HG03342 (cell line): Measurements from ENCODE around the gene PIMREG.
"Not testable (repeated sequence)": the region's sequence is repeated elsewhere in the genome, so short reads cannot be mapped to it uniquely, and the experiment has no call there.

ENCODE experiments used
- ATAC-seq: cut with Tn5 transposase; IDR thresholded peaks from one replicate; pipeline ENCODE4 v1.9.1; 2021; ENCODE audit warnings: mild to moderate bottlenecking, moderate library complexity; ENCODE audit not compliant: unreplicated experiment

PIMREG gene

GRCh38 chr17:6476076-6476809, 32.0 kb downstream of the PIMREG start:
- ATAC-seq, result no peak

DNA sequence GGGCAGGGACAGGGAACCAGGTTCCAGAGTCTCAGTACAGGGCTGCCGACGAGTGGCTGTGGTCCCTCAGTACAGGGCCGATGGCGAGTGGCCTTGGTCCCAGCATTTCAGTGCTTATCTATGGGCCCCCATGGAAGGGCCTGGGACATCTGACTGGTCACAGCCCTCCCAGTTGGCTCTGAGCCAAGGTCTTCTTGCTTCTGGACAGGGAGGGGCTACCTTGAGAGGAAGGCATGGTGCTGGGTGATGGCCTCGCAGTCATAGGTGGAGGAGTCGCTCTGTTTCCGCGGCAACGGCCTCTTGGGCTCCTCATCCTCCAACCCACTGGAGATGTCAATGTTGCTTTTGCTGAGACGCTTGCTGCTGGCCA, 32.5 kb downstream of the PIMREG start:
- no peak for ATAC-seq

- ATAC-seq, result no peak
Measured at GRCh38 chr17:6477831-6478383, 33.7 kb downstream of the PIMREG start.

GRCh38 chr17:6478486-6478885, 34.2 kb downstream of the PIMREG start:
- no peak for ATAC-seq

- no peak for ATAC-seq
Measured at GRCh38 chr17:6479622-6480302, 35.5 kb downstream of the PIMREG start.

- no peak for ATAC-seq
Measured at GRCh38 chr17:6480303-6480675, 36.0 kb downstream of the PIMREG start.

GRCh38 chr17:6482105-6482455, 37.8 kb downstream of the PIMREG start:
- no peak for ATAC-seq

DNA sequence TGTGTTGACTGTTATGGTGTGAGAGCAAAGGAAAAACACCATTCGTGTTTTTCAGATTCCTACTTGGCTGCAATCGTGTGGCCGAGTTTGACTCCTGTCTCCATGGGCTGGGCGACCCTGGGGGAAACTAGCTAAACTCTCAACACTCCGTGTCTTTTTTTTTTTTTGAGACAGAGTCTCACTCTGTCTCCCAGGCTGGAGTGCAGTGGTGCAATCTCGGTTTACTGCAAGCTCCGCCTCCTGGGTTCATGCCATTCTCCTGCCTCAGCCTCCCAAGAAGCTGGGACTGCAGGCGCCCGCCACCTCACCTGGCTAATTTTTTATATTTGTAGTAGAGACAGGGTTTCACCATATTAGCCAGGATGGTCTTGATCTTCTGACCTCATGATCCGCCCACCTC, 38.5 kb downstream of the PIMREG start:
- ATAC-seq, result not testable (repeated sequence)

- ATAC-seq, result no peak
Measured at GRCh38 chr17:6483507-6483906, 39.3 kb downstream of the PIMREG start.

DNA sequence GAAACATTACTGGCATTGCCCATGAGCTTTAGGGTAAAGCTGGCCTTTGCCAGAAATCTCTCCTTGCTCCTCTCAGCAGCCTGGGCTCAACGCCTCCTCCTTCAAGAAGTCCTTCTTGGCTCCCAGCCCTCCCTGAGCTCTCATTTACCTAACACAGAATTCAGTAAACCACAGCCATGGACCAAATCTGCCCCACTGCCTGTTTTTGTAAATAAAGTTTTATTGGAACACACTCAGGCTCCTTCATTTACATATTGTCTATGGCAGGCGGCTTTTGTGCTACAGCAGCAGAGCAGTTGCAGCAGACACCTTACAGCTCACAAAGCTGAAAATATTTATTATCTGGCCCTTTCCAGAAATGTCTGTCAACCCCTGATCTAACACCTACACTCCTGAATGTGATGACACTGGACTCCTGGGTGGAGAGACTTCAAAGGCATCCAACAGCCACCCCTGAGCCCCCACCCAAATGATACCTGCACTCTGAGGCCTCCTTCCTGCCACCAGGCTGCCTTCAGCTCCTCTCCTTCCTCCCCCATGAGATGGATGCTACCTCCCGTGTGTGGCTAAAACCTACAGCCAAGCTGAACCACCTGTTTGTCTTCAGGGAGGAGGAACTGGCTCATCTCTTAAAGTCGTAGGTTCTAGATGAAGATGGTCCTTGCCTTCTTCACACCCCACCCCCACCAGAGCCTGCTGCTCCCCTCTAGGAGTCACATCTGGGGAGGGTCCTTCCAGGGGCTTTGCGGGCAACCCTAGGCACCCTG, 41.6 kb downstream of the PIMREG start:
- ATAC-seq, result no peak

DNA sequence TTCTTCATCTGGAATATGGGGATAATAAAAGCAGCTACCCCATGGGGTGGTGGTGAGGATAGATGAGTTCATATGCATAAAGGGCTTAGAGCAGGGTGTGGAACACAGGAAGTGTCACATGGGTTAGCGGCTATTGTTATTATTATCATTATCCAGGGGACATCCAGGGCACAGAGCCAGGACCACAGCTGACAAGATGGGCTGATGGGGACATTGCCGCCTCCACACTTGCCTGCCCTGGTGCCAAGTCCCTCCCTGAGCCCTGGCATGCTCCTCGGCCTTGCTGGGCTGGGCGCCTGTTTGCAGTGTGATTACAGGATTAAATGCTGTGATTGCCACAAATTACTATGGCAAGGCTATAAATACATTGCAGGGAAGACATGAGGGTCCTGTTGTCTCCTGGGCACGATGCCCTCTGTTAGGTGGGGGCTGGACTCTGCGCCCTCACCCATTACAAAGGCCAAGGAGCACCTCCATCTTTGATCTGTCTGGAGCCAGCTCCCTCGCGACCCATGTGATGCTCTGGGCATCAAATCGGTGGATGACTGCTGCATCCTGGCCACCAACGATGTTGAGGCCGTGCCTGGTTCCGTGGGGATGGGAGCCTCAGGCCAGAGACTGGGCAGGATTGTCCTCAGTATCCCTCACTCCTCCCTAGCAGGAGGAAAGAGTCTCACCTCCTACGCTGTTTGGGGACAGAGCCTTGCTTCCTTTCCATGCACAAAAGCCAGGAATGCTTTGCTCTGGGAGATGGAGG, 43.2 kb downstream of the PIMREG start:
- ATAC-seq, result no peak

DNA sequence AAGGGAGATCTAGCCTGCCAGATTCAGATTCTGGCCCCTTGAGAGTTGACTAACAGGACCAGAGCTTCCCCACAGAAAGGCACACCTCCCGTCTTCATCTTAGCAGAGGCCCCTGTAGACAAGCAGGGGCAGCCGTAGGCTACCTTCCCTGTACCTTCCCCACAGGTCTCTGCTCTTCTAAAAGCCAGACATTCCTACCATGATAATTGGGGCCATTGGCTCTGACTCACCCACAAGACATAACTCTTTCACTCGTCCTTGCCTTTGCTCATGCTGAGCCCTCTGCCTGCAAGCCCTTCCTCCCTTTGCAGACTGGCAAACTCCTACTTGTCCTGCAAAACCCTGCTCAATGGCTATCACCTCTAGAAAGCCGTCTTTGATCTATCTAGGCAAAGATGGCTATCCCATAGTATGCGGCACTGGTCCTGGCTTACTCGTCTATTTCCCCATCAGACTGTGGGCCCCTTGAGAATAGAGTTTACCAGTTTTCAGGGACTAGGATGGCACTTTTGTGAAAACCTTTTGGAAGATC, 43.8 kb downstream of the PIMREG start:
- ATAC-seq, result no peak

DNA sequence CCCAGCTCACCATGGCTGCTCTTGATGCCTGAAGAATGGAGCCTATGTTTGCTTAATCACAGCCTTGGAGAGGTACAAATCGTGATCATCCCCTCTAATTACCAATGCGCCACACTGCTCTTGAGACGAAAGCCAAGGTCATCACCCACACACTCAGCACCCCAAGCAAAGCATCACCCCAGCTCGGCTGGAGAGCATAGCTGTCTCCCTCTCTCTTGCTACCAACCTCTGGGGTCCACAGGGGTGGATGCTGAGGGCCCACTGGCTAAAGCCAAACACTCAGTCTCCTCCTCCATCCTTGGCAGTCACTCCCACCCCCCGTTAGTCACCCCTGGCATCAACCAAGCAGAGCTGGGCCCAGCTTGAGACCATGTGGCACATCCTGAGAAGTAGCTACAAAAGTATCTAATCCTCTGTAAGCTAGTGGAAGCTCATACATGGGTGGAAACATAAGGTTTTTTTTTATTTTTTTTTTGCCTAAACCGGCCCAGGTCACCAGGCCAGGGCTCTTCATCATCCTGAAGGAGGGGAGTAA, 44.8 kb downstream of the PIMREG start:
- ATAC-seq, result no peak

GRCh38 chr17:6491071-6491700, 46.9 kb downstream of the PIMREG start:
- ATAC-seq, result no peak

- ATAC-seq, result no peak
Measured at GRCh38 chr17:6492892-6493674, 48.8 kb downstream of the PIMREG start.

DNA sequence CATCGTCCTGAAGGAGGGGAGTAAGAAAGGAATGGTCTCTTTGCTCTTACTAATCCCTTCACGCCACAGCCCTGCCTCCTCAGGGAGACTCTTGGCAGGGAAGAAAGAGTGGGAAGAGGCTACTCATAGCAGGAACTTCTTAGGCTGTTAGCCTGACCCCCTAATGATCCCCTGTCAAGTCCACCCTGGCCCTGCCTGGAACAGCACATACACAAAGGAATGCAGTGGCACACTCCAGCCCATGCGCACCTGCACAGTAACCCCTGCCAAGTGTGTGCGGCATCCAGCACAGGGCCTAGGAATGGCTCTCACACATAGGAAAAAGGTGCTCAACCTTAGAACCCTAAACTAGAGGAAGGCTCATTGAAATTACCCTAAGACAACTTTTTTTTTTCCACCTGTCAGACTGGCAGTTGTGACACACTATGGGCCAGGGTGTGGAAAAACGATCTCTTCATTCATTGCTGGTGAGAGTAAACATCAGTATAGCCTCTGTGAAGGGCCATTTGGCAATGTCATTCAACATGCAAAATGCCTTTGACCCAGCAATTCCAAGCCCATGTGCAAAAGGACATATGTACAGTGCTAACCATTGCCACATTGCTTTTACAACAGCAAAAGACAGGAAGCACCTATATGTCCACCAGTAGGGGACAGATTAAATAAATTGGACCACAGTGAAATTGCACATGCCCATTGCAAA, 50.1 kb downstream of the PIMREG start:
- no peak for ATAC-seq

GRCh38 chr17:6495450-6496115, 51.3 kb downstream of the PIMREG start:
- no peak for ATAC-seq

DNA sequence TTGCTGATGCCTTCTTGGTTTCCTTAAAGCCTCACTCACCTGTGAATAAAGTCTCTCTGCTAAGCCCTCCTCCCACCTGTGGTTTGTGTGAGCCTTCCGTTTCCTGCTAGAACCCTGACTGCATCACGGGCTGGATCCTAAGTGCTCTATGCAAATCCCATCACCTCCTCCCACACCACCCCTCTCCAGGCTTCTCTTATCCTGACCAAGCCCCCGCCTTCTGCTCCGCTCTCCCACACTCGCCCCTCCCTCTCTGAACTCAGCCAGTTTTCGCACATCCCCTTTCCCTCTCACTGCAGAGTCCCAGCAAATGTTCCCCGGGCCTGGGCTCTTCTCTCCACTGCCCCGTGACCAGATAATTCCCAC, 51.8 kb downstream of the PIMREG start:
- no peak for ATAC-seq
